ENCODE data around the gene UXT. TPM values are rescaled to one million over a fixed set of nuclear protein-coding genes. Genes with fewer than 3 reads are reported as not detected.
"Not testable (repeated sequence)": the region's sequence is repeated elsewhere in the genome, so short reads cannot be mapped to it uniquely, and the experiment has no call there.

The UXT gene
- total and polyA plus RNA-seq, 2 of the 4 experiments (the other 2 are of a cell fraction), result 106 to 164 TPM

- BruUV-seq (replicated peaks); H3K4me1 ChIP-seq (ENCODE audit: control insufficient read depth, insufficient read depth, low read length); H4K8ac ChIP-seq (ENCODE audit: low read depth in 2 of 2, low read length in 2 of 2); H3K56ac ChIP-seq (ENCODE audit: extremely low read depth, insufficient read depth, low read length); ATAC-seq (ENCODE audit: low read depth); dilution Hi-C loops (cut with HindIII; ENCODE audit: low sequenced_read_pairs, unreplicated experiment); H4K20me1 ChIP-seq (ENCODE audit: insufficient read depth, low read length); H3K14ac ChIP-seq (replicated peaks; ENCODE audit: low read depth, low read length); H2AK9ac ChIP-seq (replicated peaks; ENCODE audit: low read depth, low read length, poor library complexity); H2AFZ ChIP-seq (replicated peaks; ENCODE audit: low read length, poor library complexity); H2BK120ac ChIP-seq (ENCODE audit: low read depth, low read length); H3K18ac ChIP-seq (ENCODE audit: low read depth, low read length); H3K9me1 ChIP-seq (ENCODE audit: insufficient read depth, low read length); H3K27ac ChIP-seq (ENCODE audit: insufficient read depth, low read length); DNase-seq; CTCF ChIA-PET; H2BK5ac ChIP-seq (ENCODE audit: low read depth, low read length, poor library complexity, severe bottlenecking); H3K4me3 ChIP-seq (ENCODE audit: insufficient read depth, low read depth, low read length); H3K9ac ChIP-seq (ENCODE audit: low read depth, low read length); H2BK20ac ChIP-seq (ENCODE audit: low read depth, low read length); H2BK15ac ChIP-seq (ENCODE audit: low read depth, low read length); H3K36me3 ChIP-seq (ENCODE audit: control insufficient read depth, insufficient read depth, low read length); POLR2A ChIA-PET (ENCODE audit: unreplicated experiment); H4K5ac ChIP-seq (ENCODE audit: low read depth, low read length); H3K23ac ChIP-seq (ENCODE audit: low read depth, low read length); H3K4ac ChIP-seq (ENCODE audit: low read depth, low read length); H2AK5ac ChIP-seq (ENCODE audit: low read depth, low read length); H3K9me3 ChIP-seq (ENCODE audit: control insufficient read depth, insufficient read depth, low read length); in situ Hi-C loops (cut with MboI; ENCODE audit: low sequenced_read_pairs); H3K27me3 ChIP-seq (ENCODE audit: control insufficient read depth, insufficient read depth, low read length); H3K79me1 ChIP-seq (ENCODE audit: low read depth in 1 of 2, low read length in 2 of 2); H4K91ac ChIP-seq (ENCODE audit: insufficient read depth, low read depth, low read length); intact Hi-C loops (cut with micrococcal nuclease); H3K4me2 ChIP-seq (ENCODE audit: low read depth, low read length): not testable (repeated sequence)
- WGBS, 2 experiments (ENCODE audit: extremely low coverage in 2 of 2, insufficient read length in 1 of 2), result no CpG with 5 or more reads among the region's 4 CpGs
Observed at GRCh38 chrX:47603125-47603524, 55.9 kb downstream of the UXT start.

Other genes starting within 250 kb of the UXT start
- gene ZNF41, start 176.0 kb downstream of the UXT start, total RNA-seq (2012; rRNA removed), result 7.8 and 8.1 TPM in 2 replicates
- 2.8 and 3.0 TPM in 2 replicates for gene ZNF41, start 176.0 kb downstream of the UXT start, polyA plus RNA-seq (2012; rRNA removed)
- 9.1 and 10.8 TPM in 2 replicates for gene ARAF, start 98.0 kb downstream of the UXT start, total RNA-seq (2012; rRNA removed)
- 52.2 and 54.2 TPM in 2 replicates for gene ARAF, start 98.0 kb downstream of the UXT start, polyA plus RNA-seq (2012; rRNA removed)
- 407 and 512 TPM in 2 replicates for gene TIMP1, start 76.7 kb downstream of the UXT start, total RNA-seq (2012; rRNA removed)
- gene TIMP1, start 76.7 kb downstream of the UXT start, polyA plus RNA-seq (2012; rRNA removed), result 3,078 and 3,290 TPM in 2 replicates
- gene SYN1, start 39.3 kb downstream of the UXT start, total RNA-seq (2012; rRNA removed), result under 0.01 TPM in 2 replicates
- gene SYN1, start 39.3 kb downstream of the UXT start, polyA plus RNA-seq (2012; rRNA removed), result 0.56 and 0.63 TPM in 2 replicates
- gene CFP, start 29.2 kb downstream of the UXT start, total RNA-seq (2012; rRNA removed), result under 0.01 TPM in 2 replicates
- 0.14 and 0.16 TPM in 2 replicates for gene CFP, start 29.2 kb downstream of the UXT start, polyA plus RNA-seq (2012; rRNA removed)
- 10.0 and 14.2 TPM in 2 replicates for gene ELK1, start 8.6 kb downstream of the UXT start, total RNA-seq (2012; rRNA removed)
- 24.3 and 27.2 TPM in 2 replicates for gene ELK1, start 8.6 kb downstream of the UXT start, polyA plus RNA-seq (2012; rRNA removed)
- gene ZNF81, start 177.7 kb upstream of the UXT start, total RNA-seq (2012; rRNA removed), result 4.5 and 5.6 TPM in 2 replicates
- 2.1 TPM in 2 replicates for gene ZNF81, start 177.7 kb upstream of the UXT start, polyA plus RNA-seq (2012; rRNA removed)

Measured in IMR-90 (cell line).